Transverse colon (tissue), 4 donors: Measurements from ENCODE around the gene BACH2. TPM values are rescaled to one million over a fixed set of nuclear protein-coding genes. Genes with fewer than 3 reads are reported as not detected.

Source experiments
- DNase-seq: peaks from one replicate; pipeline ENCODE4 v3.0.0-alpha.2; 2019
- H3K27ac ChIP-seq, 4 donors: fragments of 200-600 bp; sonication (generic); 2 replicates each; pipeline ENCODE4 v1.5.1; 2016 to 2018; ENCODE audit warnings: inconsistent platforms in 4 of 4
- H3K27me3 ChIP-seq: fragments of 200-600 bp; sonication (generic); 2 replicates; pipeline ENCODE4 v1.5.1; 2017; ENCODE audit warnings: inconsistent platforms
- H3K36me3 ChIP-seq, 4 donors: fragments of 200-600 bp; sonication (generic); 2 replicates each; pipeline ENCODE4 v1.5.1; 2017 to 2019; ENCODE audit warnings: inconsistent platforms in 4 of 4
- H3K4me1 ChIP-seq, 4 donors: fragments of 200-600 bp; sonication (generic); 2 replicates each; pipeline ENCODE4 v1.5.1; 2017 to 2020; ENCODE audit warnings: inconsistent platforms in 4 of 4
- H3K4me3 ChIP-seq, 4 donors: fragments of 200-600 bp; sonication (generic); 1 replicate in 1 of 4; 2 replicates in 3 of 4; pipeline versions ENCODE4 v1.5.1 to v1.6.1; 2017 to 2019; ENCODE audit warnings: inconsistent platforms in 4 of 4
- H3K9me3 ChIP-seq, 2 donors: fragments of 200-600 bp; sonication (generic); 2 replicates each; pipeline ENCODE4 v1.5.1; 2017 to 2019; ENCODE audit warnings: inconsistent platforms in 2 of 2
- EP300 ChIP-seq: sonication (generic); formaldehyde crosslinking; IDR thresholded peaks from one replicate; pipeline ENCODE4 v1.6.1; 2017; ENCODE audit warnings: antibody characterized with exemption, low read depth
- POLR2A ChIP-seq: fragments of 450-650 bp; IDR thresholded peaks from one replicate; pipeline ENCODE4 v1.6.1; 2016; ENCODE audit warnings: antibody characterized with exemption, mild to moderate bottlenecking, moderate library complexity
- POLR2AphosphoS5 ChIP-seq, 3 donors: sonication (generic); formaldehyde crosslinking; IDR thresholded peaks; one replicate each; pipeline ENCODE4 v1.6.1; 2016; ENCODE audit warnings: antibody characterized with exemption in 3 of 3
- WGBS, 2 donors: methylation state at CpG; one replicate each; pipeline ENCODE4 v1.1.5; 2018; ENCODE audit warnings: low coverage in 1 of 2; 5-methylcytosine and 5-hydroxymethylcytosine counted together
- in situ Hi-C, 4 donors: fragments of 200-750 bp; cut with MboI; loops; one replicate each; pipeline versions ENCODE4 v1.15.0 to v1.15.1; 2017; ENCODE audit warnings: low sequenced_read_pairs in 3 of 4, low pct_ligation_motif_present in 1 of 4, low pct_unique_long_range_greater_than_20kb in 1 of 4
- intact Hi-C: fragments of 100-400 bp; cut with DNase I; formaldehyde crosslinking; loops from one replicate; pipeline ENCODE4 v1.15.1; 2023; ENCODE audit warnings: low total_unique reads
- total RNA-seq, 4 donors: library from RNA; depleted of rRNA; stranded (reverse); fragments of >200 nt; gene quantifications; one replicate each; pipeline ENCODE4 v1.1.0, GENCODE V29; 2016
- TF ChIP-seq, protein P1 (sequence below), 5 experiments: fragments of 200-600 bp in 3 of 5; fragments of 450-650 bp in 2 of 5; sonication (generic) in 3 of 5; IDR thresholded peaks; 1 replicate in 2 of 5; 2 replicates in 3 of 5; pipeline ENCODE4 v1.5.1; 2016 to 2017; ENCODE audit warnings: antibody characterized with exemption in 5 of 5, inconsistent platforms in 3 of 5, mild to moderate bottlenecking in 2 of 5, moderate library complexity in 1 of 5

BACH2 gene
- total RNA-seq, 4 donors from 2014 or later = 0.20 to 7.5 (median 2.4) TPM

GRCh38 chr6:90302320-90302719 is 5.7 kb upstream of the BACH2 start:
- 94 to 100% methylated on average over 2 of the region's 2 CpGs for whole genome bisulfite sequencing, 2 donors
- no peaks in the 10 kb centered on the region for H3K36me3 ChIP-seq
- H3K9me3 ChIP-seq = no peaks in the 10 kb centered on the region
- no peak overlapping the region for H3K27ac ChIP-seq
- H3K27me3 ChIP-seq = peaks cover 25% of the 10 kb centered on the region
- TF ChIP-seq POLR2A (no peak), EP300 (no peak), POLR2AphosphoS5 (IDR thresholded peaks at IDR 0.05) (no peak)
- TF ChIP-seq, protein P1, sequence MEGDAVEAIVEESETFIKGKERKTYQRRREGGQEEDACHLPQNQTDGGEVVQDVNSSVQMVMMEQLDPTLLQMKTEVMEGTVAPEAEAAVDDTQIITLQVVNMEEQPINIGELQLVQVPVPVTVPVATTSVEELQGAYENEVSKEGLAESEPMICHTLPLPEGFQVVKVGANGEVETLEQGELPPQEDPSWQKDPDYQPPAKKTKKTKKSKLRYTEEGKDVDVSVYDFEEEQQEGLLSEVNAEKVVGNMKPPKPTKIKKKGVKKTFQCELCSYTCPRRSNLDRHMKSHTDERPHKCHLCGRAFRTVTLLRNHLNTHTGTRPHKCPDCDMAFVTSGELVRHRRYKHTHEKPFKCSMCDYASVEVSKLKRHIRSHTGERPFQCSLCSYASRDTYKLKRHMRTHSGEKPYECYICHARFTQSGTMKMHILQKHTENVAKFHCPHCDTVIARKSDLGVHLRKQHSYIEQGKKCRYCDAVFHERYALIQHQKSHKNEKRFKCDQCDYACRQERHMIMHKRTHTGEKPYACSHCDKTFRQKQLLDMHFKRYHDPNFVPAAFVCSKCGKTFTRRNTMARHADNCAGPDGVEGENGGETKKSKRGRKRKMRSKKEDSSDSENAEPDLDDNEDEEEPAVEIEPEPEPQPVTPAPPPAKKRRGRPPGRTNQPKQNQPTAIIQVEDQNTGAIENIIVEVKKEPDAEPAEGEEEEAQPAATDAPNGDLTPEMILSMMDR (IDR thresholded peaks at IDR 0.05) = no peak
- H3K4me1 ChIP-seq = no peaks in the 10 kb centered on the region
- in situ Hi-C loops = loop anchor here in 1 of 4 donors (10.0 kb wide), 1 partner anchor 172 kb away; no protein-coding TSS in a partner anchor
- H3K4me3 ChIP-seq = no peak overlapping the region
- intact Hi-C loops = no loop called here
- no peak for DNase-seq

DNA sequence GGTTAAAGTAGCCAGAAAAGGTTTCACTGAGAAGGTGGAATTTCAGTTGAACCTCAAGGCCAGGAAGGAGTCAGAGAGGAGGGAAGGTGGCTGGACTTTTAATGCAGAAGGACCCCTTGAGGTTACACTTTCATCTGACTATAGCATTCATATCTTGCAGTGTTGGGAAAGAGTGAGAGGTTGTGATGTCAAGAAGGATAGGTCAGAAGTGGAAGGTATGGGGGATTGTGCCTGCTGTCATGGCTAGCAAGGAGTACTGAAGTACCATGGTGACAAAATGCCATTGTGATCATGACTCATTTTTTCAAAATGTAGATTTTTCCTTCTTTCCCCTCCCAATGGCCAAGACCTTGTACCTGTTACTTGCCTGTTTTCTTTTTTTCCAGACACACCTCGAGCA is 5.2 kb upstream of the BACH2 start:
- intact Hi-C loops = no loop called here
- H3K27me3 ChIP-seq = peaks cover 29% of the 10 kb centered on the region
- in situ Hi-C loops = loop anchor here in 1 of 4 donors (10.0 kb wide), 1 partner anchor 173 kb away; no protein-coding TSS in a partner anchor

DNA sequence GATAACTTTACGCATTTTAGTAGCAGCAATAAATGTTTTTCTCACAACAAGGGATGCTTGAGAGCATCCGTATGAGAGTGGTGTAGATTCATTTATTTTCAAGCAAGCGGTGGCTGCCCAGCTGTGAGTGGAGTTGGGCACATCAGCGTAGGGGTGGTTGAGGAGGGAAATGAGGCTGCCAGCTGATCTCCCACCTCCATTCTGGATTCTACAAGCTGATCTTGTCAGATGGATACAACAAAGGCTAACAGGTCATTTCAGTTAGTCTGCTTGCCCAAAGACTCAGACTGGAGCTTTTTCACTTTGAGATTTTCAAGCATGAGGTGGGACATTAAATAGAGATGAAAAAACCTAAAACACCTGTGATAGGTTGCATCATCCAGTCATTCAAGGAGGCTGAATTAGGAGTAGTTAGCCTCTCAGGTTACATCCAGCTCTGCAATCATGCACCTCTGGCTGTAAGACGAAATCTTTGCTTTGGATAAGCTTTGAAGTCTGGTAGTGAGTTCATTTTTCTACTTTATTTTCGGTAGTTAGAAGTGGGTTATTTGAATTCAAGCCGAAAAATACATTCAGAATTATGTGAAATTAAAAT is 1.9 kb upstream of the BACH2 start:
- WGBS, 2 donors = 82 to 87% methylated on average over 7 of the region's 7 CpGs
- intact Hi-C loops = loop anchor here (5.0 kb wide), 1 partner anchor 81 kb away; no protein-coding TSS in a partner anchor
- Histone ChIP-seq H3K4me3 (no peak overlapping the region), H3K4me1 (peaks cover 0 to 19% (median 12%) of the 10 kb centered on the region in 4 donors), H3K27ac (no peak overlapping the region), H3K36me3 (no peaks in the 10 kb centered on the region), H3K9me3 (no peaks in the 10 kb centered on the region), H3K27me3 (peaks cover 54% of the 10 kb centered on the region)
- DNase-seq = no peak
- TF ChIP-seq POLR2AphosphoS5 (IDR thresholded peaks at IDR 0.05) (no peak), POLR2A (no peak), EP300 (no peak)
- TF ChIP-seq, protein P1 (IDR thresholded peaks at IDR 0.05) = no peak
- in situ Hi-C loops = loop anchor here in 2 of 4 donors (25.0 kb wide), 1 partner anchor 336 kb away; no protein-coding TSS in a partner anchor

More for the DNA sequence above, 5.2 kb upstream of the BACH2 start:
- TF ChIP-seq POLR2A = no peak
- TF ChIP-seq, protein P1 (IDR thresholded peaks at IDR 0.05) = no peak
- TF ChIP-seq POLR2AphosphoS5 (IDR thresholded peaks at IDR 0.05) = no peak
- no peak for TF ChIP-seq EP300
- Histone ChIP-seq H3K27ac (no peak overlapping the region), H3K36me3 (no peaks in the 10 kb centered on the region), H3K9me3 (no peaks in the 10 kb centered on the region), H3K4me3 (no peak overlapping the region), H3K4me1 (peaks cover 0 to 4% (median 0%) of the 10 kb centered on the region in 4 donors)
- DNase-seq = no peak
- WGBS, 2 donors = 67 to 75% methylated on average over 1 of the region's 1 CpG

GRCh38 chr6:90297867-90298381 is 1.3 kb upstream of the BACH2 start:
- H3K36me3 ChIP-seq = no peaks in the 10 kb centered on the region
- no peaks in the 10 kb centered on the region for H3K9me3 ChIP-seq
- peaks cover 0 to 19% (median 12%) of the 10 kb centered on the region in 4 donors for H3K4me1 ChIP-seq
- WGBS, 2 donors = 68% methylated on average over 9 of the region's 9 CpGs; no CpG with 5 or more reads in 1 of the 2 donors
- in situ Hi-C loops (loop anchor here in 2 of 4 donors (25.0 kb wide), 1 partner anchor 336 kb away; no protein-coding TSS in a partner anchor), intact Hi-C loops (loop anchor here (5.0 kb wide), 1 partner anchor 81 kb away; no protein-coding TSS in a partner anchor)
- no peak for DNase-seq
- no peak overlapping the region for H3K4me3 ChIP-seq
- H3K27me3 ChIP-seq = peaks cover 61% of the 10 kb centered on the region
- no peak for TF ChIP-seq EP300
- TF ChIP-seq POLR2A = no peak
- TF ChIP-seq, protein P1 (IDR thresholded peaks at IDR 0.05) = no peak
- no peak for TF ChIP-seq POLR2AphosphoS5 (IDR thresholded peaks at IDR 0.05)
- peak overlapping the region in 2 of 4 donors; percentile 83 for H3K27ac ChIP-seq
